Endothelial cell of umbilical vein (primary cell): ENCODE results near the gene PXYLP1. TPM values are rescaled to one million over a fixed set of nuclear protein-coding genes. Genes with fewer than 3 reads are reported as not detected.

Experiments used
- BruUV-seq: library from RNA; stranded (reverse); fragments of 400-500 nt; replicated peaks from 2 replicates; lab custom pipeline; 2021; lab: Mats Ljungman, UMichigan
- CTCF ChIA-PET: fragments of 300-600, 350-600 bp; sonication (Branson Sonifier 250); formaldehyde crosslinking; loops from one replicate; lab custom pipeline; 2021; ENCODE audit warnings: antibody characterized with exemption, inconsistent platforms; lab: Charles Lee
- POLR2A ChIA-PET: fragments of 300-600, 350-600 bp; sonication (Branson Sonifier 250); formaldehyde crosslinking; loops from one replicate; lab custom pipeline; 2021; ENCODE audit warnings: antibody characterized with exemption, inconsistent platforms; lab: Charles Lee
- DNase-seq: peaks from one replicate; pipeline ENCODE4 v3.0.0-alpha.2; 2011; ENCODE audit warnings: low read depth, low spot score
- FAIRE-seq: peaks from 2 replicates; lab custom pipeline; 2011; peaks lifted over from hg19 to GRCh38; lab: Jason Lieb, UNC
- H2AFZ ChIP-seq: 2 replicates; pipeline ENCODE4 v1.6.0; 2012; ENCODE audit warnings: low read depth, low read length, control low read depth, inconsistent platforms
- H3K27ac ChIP-seq: 2 replicates; pipeline ENCODE4 v1.5.1; 2011; ENCODE audit warnings: low read depth, mild to moderate bottlenecking, control low read depth, low read length, moderate library complexity; ENCODE audit not compliant: insufficient read depth
- H3K27me3 ChIP-seq, 2 experiments: 2 replicates each; pipeline versions ENCODE4 v1.6.0 to v1.6.1; 2011; ENCODE audit warnings: low read length in 2 of 2, mixed read lengths in 1 of 2; ENCODE audit not compliant: control insufficient read depth in 2 of 2, insufficient read depth in 2 of 2
- H3K36me3 ChIP-seq, 2 experiments: 2 replicates in 1 of 2; 3 replicates in 1 of 2; pipeline ENCODE4 v1.5.1; 2011; ENCODE audit warnings: low read length in 2 of 2, mild to moderate bottlenecking in 1 of 2, moderate library complexity in 1 of 2; ENCODE audit not compliant: control insufficient read depth in 2 of 2, insufficient read depth in 2 of 2; ENCODE audit errors: extremely low read depth in 1 of 2
- H3K4me1 ChIP-seq: 3 replicates; pipeline ENCODE4 v1.5.1; 2011; ENCODE audit warnings: mild to moderate bottlenecking, low read length; ENCODE audit not compliant: control insufficient read depth, insufficient read depth; ENCODE audit errors: extremely low read depth
- H3K4me2 ChIP-seq: 2 replicates; pipeline ENCODE4 v1.6.1; 2011; ENCODE audit warnings: low read length, control low read depth, mixed read lengths; ENCODE audit not compliant: insufficient read depth
- H3K4me3 ChIP-seq, 3 experiments: fragments of 200-600 bp in 1 of 3; sonication (generic), shearing (Covaris generic) in 1 of 3; replicated peaks in 1 of 3; 2 replicates each; pipeline ENCODE4 v1.5.1; 2011 to 2016; ENCODE audit warnings: control low read depth in 3 of 3, low read length in 3 of 3, mild to moderate bottlenecking in 2 of 3, inconsistent platforms in 1 of 3, low read depth in 1 of 3, moderate library complexity in 1 of 3; ENCODE audit not compliant: insufficient read depth in 1 of 3
- H3K79me2 ChIP-seq: 2 replicates; pipeline ENCODE4 v1.6.0; 2012; ENCODE audit warnings: low read length, inconsistent platforms; ENCODE audit not compliant: control insufficient read depth, insufficient read depth
- H3K9ac ChIP-seq: replicated peaks from 2 replicates; pipeline ENCODE3; 2011; ENCODE audit warnings: low read length, control low read depth; ENCODE audit not compliant: insufficient read depth; ENCODE audit errors: extremely low read depth
- H3K9me1 ChIP-seq: replicated peaks from 3 replicates; pipeline ENCODE4 v1.6.0; 2011; ENCODE audit warnings: mild to moderate bottlenecking, low read length; ENCODE audit not compliant: control insufficient read depth, insufficient read depth; ENCODE audit errors: extremely low read depth
- H3K9me3 ChIP-seq: replicated peaks from 2 replicates; pipeline ENCODE4 v1.5.1; 2012; ENCODE audit warnings: low read length, inconsistent platforms; ENCODE audit not compliant: control insufficient read depth, insufficient read depth
- H4K20me1 ChIP-seq: replicated peaks from 2 replicates; pipeline ENCODE3; 2011; ENCODE audit warnings: mild to moderate bottlenecking, low read length; ENCODE audit not compliant: control insufficient read depth, insufficient read depth; ENCODE audit errors: extremely low read depth
- EZH2 ChIP-seq: IDR thresholded peaks from 2 replicates; pipeline ENCODE4 v1.6.1; 2012; ENCODE audit warnings: borderline replicate concordance, low read depth, mild to moderate bottlenecking, moderate library complexity, low read length, inconsistent platforms; ENCODE audit not compliant: severe bottlenecking
- FOS ChIP-seq: IDR thresholded peaks from 2 replicates; pipeline ENCODE4 v1.6.1; 2011; ENCODE audit warnings: mild to moderate bottlenecking, low read length, moderate library complexity, borderline replicate concordance; ENCODE audit not compliant: insufficient read depth
- GATA2 ChIP-seq: IDR thresholded peaks from 2 replicates; pipeline ENCODE4 v1.7.0; 2011; ENCODE audit warnings: low read depth, mild to moderate bottlenecking, moderate library complexity, mixed read lengths, low read length; ENCODE audit not compliant: insufficient read length, insufficient read depth
- JUN ChIP-seq: IDR thresholded peaks from 2 replicates; pipeline ENCODE4 v1.6.1; 2011; ENCODE audit warnings: borderline replicate concordance, low read depth; ENCODE audit not compliant: insufficient read length, insufficient read depth
- MYC ChIP-seq: IDR thresholded peaks from one replicate; pipeline ENCODE4 v1.6.1; 2011; ENCODE audit warnings: mild to moderate bottlenecking, low read depth, low read length
- POLR2A ChIP-seq: IDR thresholded peaks from 2 replicates; pipeline ENCODE4 v1.6.1; 2012; ENCODE audit warnings: low read depth, mild to moderate bottlenecking, control low read depth, low read length
- POLR2AphosphoS5 ChIP-seq: IDR thresholded peaks from 2 replicates; pipeline ENCODE4 v1.6.1; 2012; ENCODE audit warnings: low read depth, mild to moderate bottlenecking, control low read depth, low read length, moderate library complexity; ENCODE audit not compliant: insufficient read depth
- dilution Hi-C: fragments of 300-500 bp; cut with MboI; formaldehyde crosslinking; loops from one replicate; pipeline ENCODE4 v1.15.0; 2019; ENCODE audit warnings: low sequenced_read_pairs; ENCODE audit not compliant: extremely low pct_ligation_motif_present
- intact Hi-C: fragments of 100-400 bp; cut with micrococcal nuclease; formaldehyde crosslinking; loops from one replicate; pipeline ENCODE4 v1.10.0; 2022
- polyA plus RNA-seq, 4 experiments: library from polyadenylated mRNA; depleted of rRNA in 3 of 4; stranded (reverse) in 3 of 4; unstranded in 1 of 4; fragments of >200 nt; gene quantifications; 2 replicates each; pipeline versions ENCODE4 v1.2.1 to v1.2.3, GENCODE V29; 2011 to 2012; ENCODE audit warnings: missing spikeins in 1 of 4
- total RNA-seq: library from RNA; stranded (reverse); gene quantifications from 2 replicates; pipeline ENCODE4 v1.2.3, GENCODE V29; 2021
- TF ChIP-seq, protein P1 (sequence below), 2 donors: IDR thresholded peaks; 1 replicate in 1 of 2; 2 replicates in 1 of 2; pipeline ENCODE4 v1.5.1; 2011; ENCODE audit warnings: low read length in 2 of 2, mild to moderate bottlenecking in 2 of 2, moderate library complexity in 2 of 2, control low read depth in 1 of 2, inconsistent platforms in 1 of 2, low read depth in 1 of 2; ENCODE audit not compliant: insufficient read depth in 1 of 2; ENCODE audit errors: extremely low read depth in 1 of 2
- TF ChIP-seq, protein P2 (sequence below): IDR thresholded peaks from 2 replicates; pipeline ENCODE4 v1.6.1; 2011; ENCODE audit not compliant: insufficient read depth, insufficient read length

Gene PXYLP1
- total and polyA plus RNA-seq, 2 donors (not counting 3 experiments of a cell fraction or from before 2014, with no cell fraction given), result 0.84 to 1.7 TPM

DNA sequence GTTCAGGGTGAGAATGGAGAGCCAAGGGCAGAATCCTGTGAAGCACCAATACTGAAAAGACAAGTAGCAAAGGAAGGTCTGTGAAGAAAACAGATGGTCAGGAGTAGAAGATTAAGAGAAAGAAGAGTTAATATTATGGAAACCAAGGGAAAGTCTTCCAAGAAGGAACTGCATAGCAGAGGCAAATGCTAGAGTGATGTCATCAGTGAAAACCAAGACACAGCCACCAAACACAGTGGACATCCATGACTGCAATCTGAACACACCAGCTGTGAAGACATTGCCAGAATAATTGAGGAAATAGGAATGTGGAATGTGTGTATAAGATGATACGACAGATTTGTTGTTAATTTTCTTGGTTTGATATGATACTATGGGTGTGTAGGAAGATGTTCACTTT, 109.9 kb downstream of the PXYLP1 start:
- no peak overlapping the region for H2AFZ ChIP-seq

More for the DNA sequence above, 109.9 kb downstream of the PXYLP1 start:
- Histone ChIP-seq H3K9me3 (no peaks in the 10 kb centered on the region), H3K9me1 (no peaks in the 10 kb centered on the region), H3K4me1 (peaks cover 22% of the 10 kb centered on the region), H3K79me2 (no peaks in the 10 kb centered on the region), H3K4me2 (no peak overlapping the region), H3K36me3 (no peaks in the 10 kb centered on the region), H3K4me3 (no peak overlapping the region), H3K27me3 (no peaks in the 10 kb centered on the region), H3K27ac (no peak overlapping the region), H3K9ac (no peak overlapping the region), H4K20me1 (no peaks in the 10 kb centered on the region)
- ChIA-PET CTCF (no interaction called here), POLR2A (no interaction called here)
- dilution Hi-C loops (no loop called here), intact Hi-C loops (no loop called here)
- TF ChIP-seq, protein P1, sequence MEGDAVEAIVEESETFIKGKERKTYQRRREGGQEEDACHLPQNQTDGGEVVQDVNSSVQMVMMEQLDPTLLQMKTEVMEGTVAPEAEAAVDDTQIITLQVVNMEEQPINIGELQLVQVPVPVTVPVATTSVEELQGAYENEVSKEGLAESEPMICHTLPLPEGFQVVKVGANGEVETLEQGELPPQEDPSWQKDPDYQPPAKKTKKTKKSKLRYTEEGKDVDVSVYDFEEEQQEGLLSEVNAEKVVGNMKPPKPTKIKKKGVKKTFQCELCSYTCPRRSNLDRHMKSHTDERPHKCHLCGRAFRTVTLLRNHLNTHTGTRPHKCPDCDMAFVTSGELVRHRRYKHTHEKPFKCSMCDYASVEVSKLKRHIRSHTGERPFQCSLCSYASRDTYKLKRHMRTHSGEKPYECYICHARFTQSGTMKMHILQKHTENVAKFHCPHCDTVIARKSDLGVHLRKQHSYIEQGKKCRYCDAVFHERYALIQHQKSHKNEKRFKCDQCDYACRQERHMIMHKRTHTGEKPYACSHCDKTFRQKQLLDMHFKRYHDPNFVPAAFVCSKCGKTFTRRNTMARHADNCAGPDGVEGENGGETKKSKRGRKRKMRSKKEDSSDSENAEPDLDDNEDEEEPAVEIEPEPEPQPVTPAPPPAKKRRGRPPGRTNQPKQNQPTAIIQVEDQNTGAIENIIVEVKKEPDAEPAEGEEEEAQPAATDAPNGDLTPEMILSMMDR (IDR thresholded peaks at IDR 0.05; ENCODE audit: extremely low read depth in 1 of 2, insufficient read depth in 1 of 2, low read depth in 1 of 2, low read length in 2 of 2), result no peak
- TF ChIP-seq POLR2A, result no peak
- TF ChIP-seq, protein P2, sequence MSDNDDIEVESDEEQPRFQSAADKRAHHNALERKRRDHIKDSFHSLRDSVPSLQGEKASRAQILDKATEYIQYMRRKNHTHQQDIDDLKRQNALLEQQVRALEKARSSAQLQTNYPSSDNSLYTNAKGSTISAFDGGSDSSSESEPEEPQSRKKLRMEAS, result no peak
- no peak for TF ChIP-seq POLR2AphosphoS5
- TF ChIP-seq GATA2, result no peak
- no peak for TF ChIP-seq JUN
- TF ChIP-seq EZH2, result no peak
- TF ChIP-seq FOS, result no peak
- TF ChIP-seq MYC, result no peak
- no peak for FAIRE-seq
- no peak for DNase-seq
- no TSS peak for BruUV-seq
